ENCODE measurements around the gene NDUFA8. TPM values are rescaled to one million over a fixed set of nuclear protein-coding genes. Genes with fewer than 3 reads are reported as not detected.

The NDUFA8 gene
- total RNA-seq, 2 donors from 2014 or later, result 11.9 to 16.9 TPM

DNA sequence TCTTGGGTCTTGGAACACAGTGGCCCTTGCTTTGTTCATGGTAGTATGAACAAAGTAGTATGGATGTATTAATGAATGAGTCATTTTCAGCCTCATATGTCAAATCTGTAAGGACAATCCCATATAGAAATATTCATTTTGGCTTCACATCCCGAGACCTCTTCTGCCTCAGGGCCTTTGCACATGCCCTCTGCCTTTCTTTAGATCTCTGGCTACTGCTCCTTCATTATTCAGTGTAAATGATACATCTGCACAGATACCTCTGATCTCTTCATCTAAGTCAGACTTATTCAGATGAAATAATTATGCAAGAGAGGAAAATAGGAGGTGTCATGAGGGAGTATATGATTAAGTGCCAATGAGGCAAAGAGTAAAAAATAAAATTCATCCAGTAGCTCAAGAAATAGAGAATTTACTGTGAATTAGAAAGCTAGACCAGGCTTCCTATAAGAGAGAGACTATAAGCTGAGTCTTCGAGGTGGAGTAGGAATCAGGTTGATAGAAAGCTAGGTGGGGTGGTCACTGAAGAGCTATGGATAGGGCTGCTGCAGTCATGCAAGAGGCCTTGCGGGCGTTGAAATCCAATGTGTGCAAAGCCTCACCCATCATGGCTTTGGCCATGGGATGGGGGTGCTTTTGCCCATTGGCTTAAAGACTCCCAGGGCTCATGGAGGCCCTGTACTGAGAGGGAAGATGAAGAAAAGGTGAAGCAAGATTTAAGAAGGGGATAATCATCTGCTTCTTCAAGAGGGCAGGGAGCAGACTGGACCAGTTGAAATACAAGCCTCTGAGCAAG lies 62.8 kb downstream of the NDUFA8 start:
- DNase-seq, result no peak

DNA sequence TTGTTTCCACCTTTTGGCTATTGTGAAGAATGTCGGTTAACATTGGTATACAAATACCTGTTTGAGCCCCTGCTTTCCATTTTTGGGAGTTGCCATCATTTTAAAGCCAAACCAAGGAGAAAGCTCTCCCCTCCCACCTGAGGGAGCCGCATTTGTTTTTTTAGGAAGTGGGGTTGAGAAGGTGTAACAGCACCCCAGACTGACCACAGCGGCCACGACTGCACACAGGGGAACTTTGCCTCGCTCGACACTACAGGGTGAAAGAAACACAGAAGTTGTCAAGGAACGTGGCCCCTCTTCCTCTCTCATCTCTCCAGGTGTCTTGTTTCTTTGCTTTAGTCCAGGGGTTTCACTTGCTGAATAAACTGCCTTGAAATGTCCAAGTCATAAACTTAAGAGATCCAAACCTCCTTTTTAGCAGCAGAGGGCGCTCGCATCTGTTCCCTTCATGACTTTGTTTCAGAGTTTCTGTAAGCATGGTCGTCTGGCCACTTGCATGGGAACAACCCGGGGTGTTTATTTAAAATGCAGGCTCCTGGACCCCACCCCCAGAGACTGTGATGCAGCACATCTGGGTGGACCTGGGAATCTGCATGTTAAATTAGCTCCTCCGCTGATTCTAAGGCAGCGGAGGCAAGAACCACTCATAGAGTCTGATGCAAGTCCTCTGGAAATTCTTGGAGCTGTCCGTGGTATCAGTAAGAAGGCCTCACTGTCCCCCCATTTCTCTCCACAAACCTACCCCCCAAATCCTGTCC lies 64.4 kb downstream of the NDUFA8 start:
- ATAC-seq, result no peak
- no peaks in the 10 kb centered on the region for H3K36me3 ChIP-seq (replicated peaks in 1 of 2; ENCODE audit: insufficient read depth in 1 of 2, low read depth in 2 of 2)
- no peak overlapping the region for H3K27ac ChIP-seq
- no peak overlapping the region for H3K4me3 ChIP-seq
- 24 to 27% methylated on average over 14 of the region's 14 CpGs for WGBS, 2 donors
- peak; percentile 60 to 72 (median 64) for DNase-seq
- intact Hi-C loops (cut with DNase I), result no loop called here
- H3K4me1 ChIP-seq, result peaks cover 29% of the 10 kb centered on the region
- H3K9me3 ChIP-seq, result no peaks in the 10 kb centered on the region
- no peak for TF ChIP-seq POLR2A (IDR thresholded peaks at IDR 0.05)
- TF ChIP-seq, protein P1, sequence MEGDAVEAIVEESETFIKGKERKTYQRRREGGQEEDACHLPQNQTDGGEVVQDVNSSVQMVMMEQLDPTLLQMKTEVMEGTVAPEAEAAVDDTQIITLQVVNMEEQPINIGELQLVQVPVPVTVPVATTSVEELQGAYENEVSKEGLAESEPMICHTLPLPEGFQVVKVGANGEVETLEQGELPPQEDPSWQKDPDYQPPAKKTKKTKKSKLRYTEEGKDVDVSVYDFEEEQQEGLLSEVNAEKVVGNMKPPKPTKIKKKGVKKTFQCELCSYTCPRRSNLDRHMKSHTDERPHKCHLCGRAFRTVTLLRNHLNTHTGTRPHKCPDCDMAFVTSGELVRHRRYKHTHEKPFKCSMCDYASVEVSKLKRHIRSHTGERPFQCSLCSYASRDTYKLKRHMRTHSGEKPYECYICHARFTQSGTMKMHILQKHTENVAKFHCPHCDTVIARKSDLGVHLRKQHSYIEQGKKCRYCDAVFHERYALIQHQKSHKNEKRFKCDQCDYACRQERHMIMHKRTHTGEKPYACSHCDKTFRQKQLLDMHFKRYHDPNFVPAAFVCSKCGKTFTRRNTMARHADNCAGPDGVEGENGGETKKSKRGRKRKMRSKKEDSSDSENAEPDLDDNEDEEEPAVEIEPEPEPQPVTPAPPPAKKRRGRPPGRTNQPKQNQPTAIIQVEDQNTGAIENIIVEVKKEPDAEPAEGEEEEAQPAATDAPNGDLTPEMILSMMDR (IDR thresholded peaks at IDR 0.05), result peak; percentile 27 to 57 (median 52)
- no peaks in the 10 kb centered on the region for H3K27me3 ChIP-seq

More for the DNA sequence above, 62.8 kb downstream of the NDUFA8 start:
- 73 to 90% methylated on average over 4 of the region's 4 CpGs for WGBS, 2 donors
- H3K27me3 ChIP-seq, result no peaks in the 10 kb centered on the region
- intact Hi-C loops (cut with DNase I), result no loop called here
- no peaks in the 10 kb centered on the region for H3K9me3 ChIP-seq
- no peak overlapping the region for H3K4me3 ChIP-seq
- TF ChIP-seq, protein P1 (IDR thresholded peaks at IDR 0.05), result no peak
- TF ChIP-seq POLR2A (IDR thresholded peaks at IDR 0.05), result no peak
- no peak for ATAC-seq
- H3K27ac ChIP-seq, result no peak overlapping the region
- no peaks in the 10 kb centered on the region for H3K36me3 ChIP-seq (replicated peaks in 1 of 2; ENCODE audit: insufficient read depth in 1 of 2, low read depth in 2 of 2)
- H3K4me1 ChIP-seq, result peaks cover 13% of the 10 kb centered on the region

Small RNA genes within 50 kb of the gene (microRNA-seq; reads per million reads assigned to microRNA genes)
- gene MIR4478 (ENCODE audit: borderline number of aligned reads in 2 of 2, borderline replicate concordance in 2 of 2), result 0 reads per million in 2 donors

Small RNA genes within 50 kb of the gene (small RNA-seq; reads per million reads assigned to genes)
- gene MIR4478, result not detected

Other genes starting within 250 kb of the NDUFA8 start
- 10 to 100 TPM; 14.5 to 16.8 TPM for gene TTLL11, start 66.5 kb downstream of the NDUFA8 start, total RNA-seq
- gene MORN5, start 129 bp upstream of the NDUFA8 start, total RNA-seq, result not detected
- 1 to 10 TPM in 1 of 2 donors, not detected in 1; 2.9 TPM for gene LHX6, start 69.2 kb upstream of the NDUFA8 start, total RNA-seq
- 1 to 10 TPM; 4.6 to 5.4 TPM for gene RBM18, start 105.1 kb upstream of the NDUFA8 start, total RNA-seq
- gene MRRF, start 105.1 kb upstream of the NDUFA8 start, total RNA-seq, result 10 to 100 TPM; 11.9 to 13.5 TPM
- gene PTGS1, start 211.2 kb upstream of the NDUFA8 start, total RNA-seq, result 1 to 10 TPM; 2.1 to 3.0 TPM